Motor neuron (in vitro differentiated cells): Measurements from ENCODE around the gene ASPSCR1. TPM values are rescaled to one million over a fixed set of nuclear protein-coding genes. Genes with fewer than 3 reads are reported as not detected.
"Not testable (repeated sequence)": the region's sequence is repeated elsewhere in the genome, so short reads cannot be mapped to it uniquely, and the experiment has no call there.

ENCODE experiments used
- ATAC-seq, 8 experiments: fragments of 200-7000 bp; cut with Tn5 transposase; replicated peaks in 6 of 8; 2 replicates each; pipeline ENCODE4 v1.8.0; 2021; ENCODE audit warnings: mild to moderate bottlenecking in 8 of 8, moderate library complexity in 8 of 8
- H3K27ac ChIP-seq, 2 donors: fragments of 250-450 bp; sonication (Bioruptor Pico); 2 replicates each; pipeline ENCODE4 v1.9.0; 2021; ENCODE audit warnings: antibody characterized with exemption in 2 of 2, mild to moderate bottlenecking in 2 of 2, moderate library complexity in 1 of 2
- H3K4me1 ChIP-seq, 2 donors: fragments of 250-450 bp; sonication (Bioruptor Pico); replicated peaks in 1 of 2; 2 replicates each; pipeline ENCODE4 v1.6.1; 2021; ENCODE audit warnings: antibody characterized with exemption in 2 of 2, mild to moderate bottlenecking in 2 of 2, moderate library complexity in 1 of 2
- H3K4me3 ChIP-seq, 5 donors: fragments of 250-450 bp; sonication (Bioruptor Pico); 2 replicates each; pipeline ENCODE4 v1.9.0; 2021; ENCODE audit warnings: antibody characterized with exemption in 5 of 5, mild to moderate bottlenecking in 5 of 5, moderate library complexity in 4 of 5
- WGBS, 10 experiments: fragments of 450-650 bp; shearing (Covaris generic); methylation state at CpG; one replicate each; pipeline ENCODE4 v1.0.0; 2022; 5-methylcytosine and 5-hydroxymethylcytosine counted together
- in situ Hi-C, 9 experiments: fragments of 400-800 bp; cut with MboI; loops; one replicate each; pipeline ENCODE4 v1.15.0; 2021; ENCODE audit warnings: low sequenced_read_pairs in 9 of 9, low pct_unique_long_range_greater_than_20kb in 2 of 9; ENCODE audit not compliant: unreplicated experiment in 9 of 9
- total RNA-seq, 8 experiments: library from RNA; unstranded; fragments of 300-600 nt; gene quantifications; 2 replicates each; pipeline versions ENCODE4 v1.2.3 to v1.2.4, GENCODE V29; 2022

ASPSCR1 gene
- total RNA-seq, 8 experiments from 2014 or later = 17.3 to 35.1 (median 26.7) TPM

- H3K4me1 ChIP-seq = peaks cover 3 to 5% of the 10 kb centered on the region in 2 donors
- WGBS, 10 experiments = 80 to 100% (median 83%) methylated on average over 1 to 12 of the region's 15 CpGs; no CpG with 5 or more reads in 3 of the 10 experiments
- H3K4me3 ChIP-seq = no peak overlapping the region
- in situ Hi-C loops = no loop called here
- no peak overlapping the region for H3K27ac ChIP-seq
- ATAC-seq = no peak
These were observed 26.9 kb upstream of the ASPSCR1 start for GRCh38 chr17:81950501-81950900.

GRCh38 chr17:81951785-81952684 lies 25.4 kb upstream of the ASPSCR1 start:
- no peak overlapping the region for H3K27ac ChIP-seq
- WGBS, 10 experiments = 0 to 93% (median 64%) methylated on average over 1 to 9 of the region's 13 CpGs; no CpG with 5 or more reads in 1 of the 10 experiments
- in situ Hi-C loops = no loop called here
- peaks cover 16% of the 10 kb centered on the region in 2 donors for H3K4me1 ChIP-seq
- no peak for ATAC-seq
- H3K4me3 ChIP-seq = no peak overlapping the region

GRCh38 chr17:81952792-81953228 lies 24.6 kb upstream of the ASPSCR1 start:
- ATAC-seq = no peak
- no peak overlapping the region for H3K27ac ChIP-seq
- H3K4me3 ChIP-seq = no peak overlapping the region
- in situ Hi-C loops = no loop called here
- peaks cover 19% of the 10 kb centered on the region in 2 donors for H3K4me1 ChIP-seq
- no CpG with 5 or more reads among the region's 16 CpGs for WGBS, 10 experiments

GRCh38 chr17:81953443-81953842 lies 24.0 kb upstream of the ASPSCR1 start:
- peaks cover 19% of the 10 kb centered on the region in 2 donors for H3K4me1 ChIP-seq
- in situ Hi-C loops, H3K27ac ChIP-seq, H3K4me3 ChIP-seq, ATAC-seq: not testable (repeated sequence)
- 83% methylated on average over 3 of the region's 5 CpGs; no CpG with 5 or more reads in 9 of the 10 experiments for WGBS, 10 experiments

- 73 to 100% (median 82%) methylated on average over 1 to 4 of the region's 19 CpGs; no CpG with 5 or more reads in 4 of the 10 experiments for WGBS, 10 experiments
- in situ Hi-C loops = no loop called here
- ATAC-seq = peak in 2 of 8 experiments; percentile 33 to 42
- Histone ChIP-seq H3K27ac (no peak overlapping the region), H3K4me3 (no peak overlapping the region), H3K4me1 (peaks cover 19 to 21% of the 10 kb centered on the region in 2 donors)
These were observed 23.0 kb upstream of the ASPSCR1 start for GRCh38 chr17:81954131-81955057.

GRCh38 chr17:81955058-81955681 lies 22.3 kb upstream of the ASPSCR1 start:
- ATAC-seq = no peak
- Histone ChIP-seq H3K4me3 (no peak overlapping the region), H3K4me1 (peaks cover 19 to 26% of the 10 kb centered on the region in 2 donors), H3K27ac (no peak overlapping the region)
- in situ Hi-C loops = no loop called here
- WGBS, 10 experiments = 43 to 100% (median 83%) methylated on average over 2 to 10 of the region's 26 CpGs; no CpG with 5 or more reads in 5 of the 10 experiments

- H3K4me1 ChIP-seq = peaks cover 19 to 26% of the 10 kb centered on the region in 2 donors
- WGBS, 10 experiments = 33 to 87% (median 85%) methylated on average over 1 to 4 of the region's 13 CpGs; no CpG with 5 or more reads in 7 of the 10 experiments
- no peak overlapping the region for H3K4me3 ChIP-seq
- H3K27ac ChIP-seq = peak overlapping the region in 1 of 2 donors; percentile 60
- in situ Hi-C loops = no loop called here
- ATAC-seq = no peak
These were observed 21.5 kb upstream of the ASPSCR1 start for GRCh38 chr17:81955756-81956544.

- 46 to 100% (median 77%) methylated on average over 1 to 11 of the region's 45 CpGs; no CpG with 5 or more reads in 1 of the 10 experiments for WGBS, 10 experiments
- H3K4me3 ChIP-seq = no peak overlapping the region
- peak in 2 of 8 experiments; percentile 5 to 21 for ATAC-seq
- H3K27ac ChIP-seq = peak overlapping the region in 1 of 2 donors; percentile 60
- in situ Hi-C loops = no loop called here
- H3K4me1 ChIP-seq = peaks cover 19 to 30% of the 10 kb centered on the region in 2 donors
These were observed 20.5 kb upstream of the ASPSCR1 start for GRCh38 chr17:81956607-81957589.

GRCh38 chr17:81957691-81958432 lies 19.6 kb upstream of the ASPSCR1 start:
- in situ Hi-C loops = no loop called here
- Histone ChIP-seq H3K4me1 (peaks cover 19 to 30% of the 10 kb centered on the region in 2 donors), H3K27ac (no peak overlapping the region), H3K4me3 (no peak overlapping the region)
- ATAC-seq = no peak
- WGBS, 10 experiments = 37 to 100% (median 80%) methylated on average over 1 to 6 of the region's 19 CpGs; no CpG with 5 or more reads in 5 of the 10 experiments

- in situ Hi-C loops = no loop called here
- Histone ChIP-seq H3K27ac (no peak overlapping the region), H3K4me3 (peak overlapping the region in 2 of 5 donors; percentile 23 to 29), H3K4me1 (peaks cover 19 to 30% of the 10 kb centered on the region in 2 donors)
- 47 to 83% (median 67%) methylated on average over 1 to 5 of the region's 15 CpGs; no CpG with 5 or more reads in 2 of the 10 experiments for WGBS, 10 experiments
- ATAC-seq = no peak
These were observed 18.6 kb upstream of the ASPSCR1 start for GRCh38 chr17:81958633-81959342.
